Psoas muscle (tissue), 8 donors: ENCODE data around the gene SUSD3. TPM values are rescaled to one million over a fixed set of nuclear protein-coding genes. Genes with fewer than 3 reads are reported as not detected.

Experiments
- ATAC-seq, 4 donors: fragments of 200-7000 bp; cut with Tn5 transposase; one replicate each; pipeline ENCODE4 v1.9.1; 2020; ENCODE audit warnings: moderate library complexity in 3 of 4, mild to moderate bottlenecking in 2 of 4
- DNase-seq, 2 donors: peaks; one replicate each; pipeline ENCODE4 v3.0.0-alpha.2; 2020
- H3K27ac ChIP-seq: fragments of 200-600 bp; one replicate; pipeline ENCODE4 v1.8.0; 2022
- H3K27me3 ChIP-seq, 3 donors: fragments of 200-600 bp in 1 of 3; one replicate each; pipeline versions ENCODE4 v1.6.1 to v1.8.0; 2013 to 2022; ENCODE audit warnings: low read length in 2 of 3, mild to moderate bottlenecking in 2 of 3, moderate library complexity in 1 of 3; ENCODE audit not compliant: insufficient read depth in 3 of 3
- H3K36me3 ChIP-seq, 2 donors: fragments of 200-600 bp in 1 of 2; one replicate each; pipeline versions ENCODE4 v1.6.1 to v1.8.0; 2013 to 2022; ENCODE audit warnings: low read depth in 1 of 2, mild to moderate bottlenecking in 1 of 2, moderate library complexity in 1 of 2; ENCODE audit not compliant: insufficient read depth in 1 of 2
- H3K4me1 ChIP-seq: fragments of 200-600 bp; one replicate; pipeline ENCODE4 v1.8.0; 2022
- H3K4me3 ChIP-seq: fragments of 200-600 bp; one replicate; pipeline ENCODE4 v1.8.0; 2022; ENCODE audit warnings: mild to moderate bottlenecking
- H3K9me3 ChIP-seq: fragments of 200-600 bp; one replicate; pipeline ENCODE4 v1.8.0; 2022
- CTCF ChIP-seq: fragments of 200-600 bp; IDR thresholded peaks from one replicate; pipeline ENCODE4 v1.8.0; 2022; ENCODE audit warnings: antibody characterized with exemption
- WGBS, 3 donors: extraction: QIAGEN DNeasy Blood & Tissue Kit; methylation state at CpG; one replicate each; pipeline versions ENCODE4 v1.1.6 to v1.1.7; 2013; 5-methylcytosine and 5-hydroxymethylcytosine counted together
- intact Hi-C, 2 donors: fragments of 100-400 bp; cut with DNase I; formaldehyde crosslinking; loops; one replicate each; pipeline versions ENCODE4 v1.11.0 to v1.14.2; 2022
- polyA plus RNA-seq, 3 donors: library from polyadenylated mRNA; stranded (reverse); fragments of 200-250 nt; gene quantifications; one replicate each; pipeline ENCODE4 v1.2.3, GENCODE V29; 2013
- total RNA-seq, 4 donors: library from RNA; stranded (reverse); fragmentation: NEBNext Ultra II Directional in 2 of 4; extraction: Animal tissue kit (Norgen Biotek cat#: 25700) in 2 of 4; gene quantifications; one replicate each; pipeline versions ENCODE4 v1.2.1 to v1.2.4, GENCODE V29; 2021 to 2023
- donor health status: healthy with polysubstance abuse.
- donor health status: DM: no; HTN: no; CAD: no; lungs with moderate emphysema.
- donor health status: Bipolar disorder and iron deficiency.
- donor health status: healthy.
- donor health status: DM: yes; HTN: yes; CAD: no.
- donor health status: DM: no; HTN: no; CAD: no.
- donor health status: DM: no; HTN: no; CAD: no.
- donor health status: DM: yes; HTN: yes; CAD: no.

SUSD3 gene
- total and polyA plus RNA-seq, 7 donors: 0.13 to 0.65 (median 0.34) TPM; not detected in 2

- WGBS, 3 donors: 84 to 89% (median 87%) methylated on average over 7 to 8 of the region's 8 CpGs
- no peaks in the 10 kb centered on the region for H3K4me1 ChIP-seq
- H3K36me3 ChIP-seq: no peaks in the 10 kb centered on the region
- no peak for TF ChIP-seq CTCF
- peak in 1 of 4 donors; percentile 26 for ATAC-seq
- DNase-seq: no peak
- no peaks in the 10 kb centered on the region for H3K27me3 ChIP-seq
- no peaks in the 10 kb centered on the region for H3K9me3 ChIP-seq
- intact Hi-C loops: no loop called here
- no peak overlapping the region for H3K27ac ChIP-seq
- no peak overlapping the region for H3K4me3 ChIP-seq
Measured at GRCh38 chr9:93083592-93084470, 25.3 kb downstream of the SUSD3 start.

- Histone ChIP-seq H3K4me1 (no peaks in the 10 kb centered on the region), H3K27me3 (no peaks in the 10 kb centered on the region), H3K4me3 (no peak overlapping the region), H3K27ac (no peak overlapping the region), H3K36me3 (no peaks in the 10 kb centered on the region), H3K9me3 (no peaks in the 10 kb centered on the region)
- peak in 1 of 4 donors; percentile 23 for ATAC-seq
- TF ChIP-seq CTCF: no peak
- DNase-seq: no peak
- intact Hi-C loops: no loop called here
- 94 to 98% (median 97%) methylated on average over 6 of the region's 6 CpGs for WGBS, 3 donors
Measured at GRCh38 chr9:93084471-93084881, 26.0 kb downstream of the SUSD3 start.

GRCh38 chr9:93085676-93086075 is 27.2 kb downstream of the SUSD3 start:
- intact Hi-C loops: no loop called here
- no peak for TF ChIP-seq CTCF
- Histone ChIP-seq H3K4me1 (no peaks in the 10 kb centered on the region), H3K27ac (no peak overlapping the region), H3K9me3 (no peaks in the 10 kb centered on the region), H3K27me3 (no peaks in the 10 kb centered on the region), H3K4me3 (no peak overlapping the region), H3K36me3 (no peaks in the 10 kb centered on the region)
- ATAC-seq: no peak
- no peak for DNase-seq
- 95 to 100% (median 98%) methylated on average over 4 of the region's 4 CpGs for WGBS, 3 donors

- no peak overlapping the region for H3K4me3 ChIP-seq
- peak in 1 of 4 donors; percentile 42 for ATAC-seq
- H3K27ac ChIP-seq: no peak overlapping the region
- intact Hi-C loops: no loop called here
- no peaks in the 10 kb centered on the region for H3K27me3 ChIP-seq
- peaks cover 5% of the 10 kb centered on the region for H3K9me3 ChIP-seq
- TF ChIP-seq CTCF: no peak
- 73 to 87% (median 74%) methylated on average over 8 of the region's 8 CpGs for WGBS, 3 donors
- H3K4me1 ChIP-seq: no peaks in the 10 kb centered on the region
- no peak for DNase-seq
- H3K36me3 ChIP-seq: no peaks in the 10 kb centered on the region
Measured at GRCh38 chr9:93086447-93087224, 28.1 kb downstream of the SUSD3 start.
